Colonic mucosa (tissue), 4 donors: ENCODE data around the gene GRIN2C. TPM values are rescaled to one million over a fixed set of nuclear protein-coding genes. Genes with fewer than 3 reads are reported as not detected.

Experiments
- DNase-seq: peaks from one replicate; pipeline ENCODE4 v3.0.0-alpha.2; 2020
- H3K27ac ChIP-seq: fragments of 200-600 bp; one replicate; pipeline ENCODE4 v1.8.0; 2021
- H3K27me3 ChIP-seq: fragments of 200-600 bp; one replicate; pipeline ENCODE4 v1.8.0; 2021
- H3K36me3 ChIP-seq: fragments of 200-600 bp; one replicate; pipeline ENCODE4 v1.8.0; 2021
- H3K4me1 ChIP-seq: fragments of 200-600 bp; one replicate; pipeline ENCODE4 v1.8.0; 2021; ENCODE audit warnings: mild to moderate bottlenecking
- H3K4me3 ChIP-seq: fragments of 200-600 bp; one replicate; pipeline ENCODE4 v1.8.0; 2021
- H3K9ac ChIP-seq, 2 donors: one replicate each; pipeline ENCODE4 v1.7.0; 2013; ENCODE audit warnings: control low read depth in 2 of 2, low read depth in 2 of 2, low read length in 2 of 2
- H3K9me3 ChIP-seq: fragments of 200-600 bp; one replicate; pipeline ENCODE4 v1.8.0; 2021
- intact Hi-C: fragments of 100-400 bp; cut with DNase I; formaldehyde crosslinking; loops from one replicate; pipeline ENCODE4 v1.14.1; 2022
- total RNA-seq, 2 donors: library from RNA; stranded (reverse); fragmentation: NEBNext Ultra II Directional in 1 of 2; extraction: Animal tissue kit (Norgen Biotek cat#: 25700) in 1 of 2; gene quantifications; one replicate each; pipeline ENCODE4 v1.2.1, GENCODE V29; 2021
- TF ChIP-seq, protein P1 (sequence below): fragments of 200-600 bp; IDR thresholded peaks from one replicate; pipeline ENCODE4 v1.8.0; 2022; ENCODE audit warnings: antibody characterized with exemption, mild to moderate bottlenecking
- donor health status: healthy.
- donor health status: DM: no; HTN: no; CAD: no.
- donor health status: DM: no; HTN: no; CAD: no.

The GRIN2C gene
- total RNA-seq, 2 donors from 2014 or later: 0.16 to 0.30 TPM

GRCh38 chr17:74795327-74796020 is 64.2 kb downstream of the GRIN2C start:
- H3K9ac ChIP-seq: no peak overlapping the region
- no peak overlapping the region for H3K27ac ChIP-seq
- TF ChIP-seq, protein P1, sequence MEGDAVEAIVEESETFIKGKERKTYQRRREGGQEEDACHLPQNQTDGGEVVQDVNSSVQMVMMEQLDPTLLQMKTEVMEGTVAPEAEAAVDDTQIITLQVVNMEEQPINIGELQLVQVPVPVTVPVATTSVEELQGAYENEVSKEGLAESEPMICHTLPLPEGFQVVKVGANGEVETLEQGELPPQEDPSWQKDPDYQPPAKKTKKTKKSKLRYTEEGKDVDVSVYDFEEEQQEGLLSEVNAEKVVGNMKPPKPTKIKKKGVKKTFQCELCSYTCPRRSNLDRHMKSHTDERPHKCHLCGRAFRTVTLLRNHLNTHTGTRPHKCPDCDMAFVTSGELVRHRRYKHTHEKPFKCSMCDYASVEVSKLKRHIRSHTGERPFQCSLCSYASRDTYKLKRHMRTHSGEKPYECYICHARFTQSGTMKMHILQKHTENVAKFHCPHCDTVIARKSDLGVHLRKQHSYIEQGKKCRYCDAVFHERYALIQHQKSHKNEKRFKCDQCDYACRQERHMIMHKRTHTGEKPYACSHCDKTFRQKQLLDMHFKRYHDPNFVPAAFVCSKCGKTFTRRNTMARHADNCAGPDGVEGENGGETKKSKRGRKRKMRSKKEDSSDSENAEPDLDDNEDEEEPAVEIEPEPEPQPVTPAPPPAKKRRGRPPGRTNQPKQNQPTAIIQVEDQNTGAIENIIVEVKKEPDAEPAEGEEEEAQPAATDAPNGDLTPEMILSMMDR: no peak
- no peak overlapping the region for H3K4me3 ChIP-seq
- peaks cover 5% of the 10 kb centered on the region for H3K36me3 ChIP-seq
- no peak for DNase-seq
- H3K4me1 ChIP-seq: no peaks in the 10 kb centered on the region
- H3K9me3 ChIP-seq: no peaks in the 10 kb centered on the region
- intact Hi-C loops: no loop called here
- no peaks in the 10 kb centered on the region for H3K27me3 ChIP-seq

DNA sequence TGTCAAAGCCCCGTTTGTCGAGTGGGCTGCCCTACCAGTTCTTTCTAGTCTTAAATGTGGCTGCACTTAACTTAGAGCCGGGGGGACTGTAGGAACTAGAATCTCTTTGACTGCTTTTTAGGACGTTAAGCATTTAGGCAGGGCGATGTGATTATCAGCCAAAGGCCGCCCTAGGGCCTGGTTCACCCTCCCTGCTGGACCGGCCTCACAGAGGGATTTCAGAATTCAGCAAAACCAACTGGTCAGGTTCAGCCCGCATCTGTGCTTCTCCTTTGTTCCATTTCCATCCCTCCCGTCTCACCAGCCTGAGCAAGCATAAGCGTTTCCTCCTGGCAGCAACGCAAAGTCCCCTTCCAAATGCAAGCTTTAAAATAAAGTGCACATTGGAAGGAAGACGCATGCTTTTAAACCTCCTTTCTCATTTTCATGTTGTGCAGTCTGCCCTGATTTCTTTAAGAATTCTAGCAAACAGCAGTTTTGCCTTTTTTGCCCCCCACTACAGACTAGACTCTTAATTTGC is 67.0 kb downstream of the GRIN2C start:
- H3K9ac ChIP-seq: no peak overlapping the region
- no peaks in the 10 kb centered on the region for H3K36me3 ChIP-seq
- TF ChIP-seq, protein P1: no peak
- no peaks in the 10 kb centered on the region for H3K27me3 ChIP-seq
- no peak overlapping the region for H3K4me3 ChIP-seq
- H3K9me3 ChIP-seq: no peaks in the 10 kb centered on the region
- no peak for DNase-seq
- H3K4me1 ChIP-seq: no peaks in the 10 kb centered on the region
- no peak overlapping the region for H3K27ac ChIP-seq
- intact Hi-C loops: loop anchor here (5.0 kb wide), 1 partner anchor 165 kb away; no protein-coding TSS in a partner anchor

Other genes starting within 250 kb of the GRIN2C start
- 1 to 10 TPM in 1 of 2 donors, not detected in 1; 1.2 TPM for gene CD300E, start 236.1 kb downstream of the GRIN2C start, total RNA-seq
- gene CD300LF, start 147.0 kb downstream of the GRIN2C start, total RNA-seq: 1 to 10 TPM; 1.0 to 1.1 TPM
- 1 to 10 TPM; 4.5 to 7.2 TPM for gene RAB37, start 122.6 kb downstream of the GRIN2C start, total RNA-seq
- 100 to 1,000 TPM; 186 to 244 TPM for gene NHERF1, start 111.3 kb downstream of the GRIN2C start, total RNA-seq
- gene NAT9, start 83.5 kb downstream of the GRIN2C start, total RNA-seq: 10 to 100 TPM; 28.4 to 52.6 TPM
- 10 to 100 TPM; 17.7 to 26.9 TPM for gene FDXR, start 13.1 kb upstream of the GRIN2C start, total RNA-seq
- 10 to 100 TPM in 1 of 2 donors, under 1 TPM in 1; 0.30 to 18.4 TPM for gene FADS6, start 33.7 kb upstream of the GRIN2C start, total RNA-seq
- under 1 TPM in 1 of 2 donors, not detected in 1; 0.05 TPM for gene USH1G, start 63.4 kb upstream of the GRIN2C start, total RNA-seq
- gene OTOP2, start 64.4 kb upstream of the GRIN2C start, total RNA-seq: 10 to 100 TPM in 1 of 2 donors, 1 to 10 TPM in 1; 5.7 to 18.4 TPM
- gene OTOP3, start 76.0 kb upstream of the GRIN2C start, total RNA-seq: under 1 TPM in 1 of 2 donors, not detected in 1; 0.40 TPM
- gene HID1, start 112.9 kb upstream of the GRIN2C start, total RNA-seq: 10 to 100 TPM; 47.8 to 54.8 TPM
- 1 to 10 TPM; 3.7 to 4.1 TPM for gene CDR2L, start 127.7 kb upstream of the GRIN2C start, total RNA-seq
- 10 to 100 TPM; 27.2 to 50.1 TPM for gene MRPL58, start 152.8 kb upstream of the GRIN2C start, total RNA-seq
- gene ATP5PD, start 187.1 kb upstream of the GRIN2C start, total RNA-seq: 100 to 1,000 TPM; 302 to 371 TPM
- 10 to 100 TPM; 14.8 to 18.1 TPM for gene KCTD2, start 187.3 kb upstream of the GRIN2C start, total RNA-seq
- gene SLC16A5, start 228.1 kb upstream of the GRIN2C start, total RNA-seq: 10 to 100 TPM; 19.4 to 50.1 TPM